HepG2 (cell line): ENCODE measurements around the gene GRIA3.

Experiments used
- EZH2 ChIP-seq: conservative IDR thresholded peaks from 2 replicates; pipeline ENCODE4 v1.6.1; 2012; ENCODE audit warnings: mild to moderate bottlenecking, low read depth, low read length, moderate library complexity
- POLR2AphosphoS2 ChIP-seq: IDR thresholded peaks from 2 replicates; pipeline ENCODE4 v1.6.1; 2011; ENCODE audit warnings: low read depth, low read length, improper control_type of control experiment
- ZNF720 ChIP-seq: sonication (generic); formaldehyde crosslinking; IDR thresholded peaks from 2 replicates; pipeline ENCODE4 v1.4.0; 2020; ENCODE audit warnings: missing genetic modification reagents
- ZSCAN30 ChIP-seq: sonication (generic); formaldehyde crosslinking; IDR thresholded peaks from 2 replicates; pipeline ENCODE4 v1.5.0; 2020; ENCODE audit warnings: mild to moderate bottlenecking, missing genetic modification reagents
- TF ChIP-seq, protein P1 (sequence below): IDR thresholded peaks from 2 replicates; pipeline ENCODE4 v1.6.1; 2016; ENCODE audit warnings: low read depth, missing genetic modification reagents, missing compliant biosample characterization

GRCh38 chrX:123181233-123181914 is 2.7 kb upstream of the GRIA3 start:
- TF ChIP-seq, protein P1, sequence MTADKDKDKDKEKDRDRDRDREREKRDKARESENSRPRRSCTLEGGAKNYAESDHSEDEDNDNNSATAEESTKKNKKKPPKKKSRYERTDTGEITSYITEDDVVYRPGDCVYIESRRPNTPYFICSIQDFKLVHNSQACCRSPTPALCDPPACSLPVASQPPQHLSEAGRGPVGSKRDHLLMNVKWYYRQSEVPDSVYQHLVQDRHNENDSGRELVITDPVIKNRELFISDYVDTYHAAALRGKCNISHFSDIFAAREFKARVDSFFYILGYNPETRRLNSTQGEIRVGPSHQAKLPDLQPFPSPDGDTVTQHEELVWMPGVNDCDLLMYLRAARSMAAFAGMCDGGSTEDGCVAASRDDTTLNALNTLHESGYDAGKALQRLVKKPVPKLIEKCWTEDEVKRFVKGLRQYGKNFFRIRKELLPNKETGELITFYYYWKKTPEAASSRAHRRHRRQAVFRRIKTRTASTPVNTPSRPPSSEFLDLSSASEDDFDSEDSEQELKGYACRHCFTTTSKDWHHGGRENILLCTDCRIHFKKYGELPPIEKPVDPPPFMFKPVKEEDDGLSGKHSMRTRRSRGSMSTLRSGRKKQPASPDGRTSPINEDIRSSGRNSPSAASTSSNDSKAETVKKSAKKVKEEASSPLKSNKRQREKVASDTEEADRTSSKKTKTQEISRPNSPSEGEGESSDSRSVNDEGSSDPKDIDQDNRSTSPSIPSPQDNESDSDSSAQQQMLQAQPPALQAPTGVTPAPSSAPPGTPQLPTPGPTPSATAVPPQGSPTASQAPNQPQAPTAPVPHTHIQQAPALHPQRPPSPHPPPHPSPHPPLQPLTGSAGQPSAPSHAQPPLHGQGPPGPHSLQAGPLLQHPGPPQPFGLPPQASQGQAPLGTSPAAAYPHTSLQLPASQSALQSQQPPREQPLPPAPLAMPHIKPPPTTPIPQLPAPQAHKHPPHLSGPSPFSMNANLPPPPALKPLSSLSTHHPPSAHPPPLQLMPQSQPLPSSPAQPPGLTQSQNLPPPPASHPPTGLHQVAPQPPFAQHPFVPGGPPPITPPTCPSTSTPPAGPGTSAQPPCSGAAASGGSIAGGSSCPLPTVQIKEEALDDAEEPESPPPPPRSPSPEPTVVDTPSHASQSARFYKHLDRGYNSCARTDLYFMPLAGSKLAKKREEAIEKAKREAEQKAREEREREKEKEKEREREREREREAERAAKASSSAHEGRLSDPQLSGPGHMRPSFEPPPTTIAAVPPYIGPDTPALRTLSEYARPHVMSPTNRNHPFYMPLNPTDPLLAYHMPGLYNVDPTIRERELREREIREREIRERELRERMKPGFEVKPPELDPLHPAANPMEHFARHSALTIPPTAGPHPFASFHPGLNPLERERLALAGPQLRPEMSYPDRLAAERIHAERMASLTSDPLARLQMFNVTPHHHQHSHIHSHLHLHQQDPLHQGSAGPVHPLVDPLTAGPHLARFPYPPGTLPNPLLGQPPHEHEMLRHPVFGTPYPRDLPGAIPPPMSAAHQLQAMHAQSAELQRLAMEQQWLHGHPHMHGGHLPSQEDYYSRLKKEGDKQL (CRISPR knock-in tag) = no peak
- TF ChIP-seq POLR2AphosphoS2 (no peak), ZNF720 (CRISPR knock-in tag) (no peak), ZSCAN30 (CRISPR knock-in tag) (no peak), EZH2 (no peak)
